ENCODE results near the gene ROR1.
A peak's percentile ranks its signal among the peaks of the same experiment; 100 is the strongest.
"Not testable (repeated sequence)": the region's sequence is repeated elsewhere in the genome, so short reads cannot be mapped to it uniquely, and the experiment has no call there.

Gene ROR1

GRCh38 chr1:63816217-63816815, 42.5 kb downstream of the ROR1 start:
- peak overlapping the region in 1 of 2 experiments; percentile 48 for H2BK12ac ChIP-seq (ENCODE audit: low read length in 2 of 2)
- not testable (repeated sequence) for H3K4me2 ChIP-seq (ENCODE audit: low read length, poor library complexity, severe bottlenecking); H3K9ac ChIP-seq (ENCODE audit: low read length); H3K4me3 ChIP-seq (ENCODE audit: insufficient read depth in 1 of 2, low read depth in 1 of 2, low read length in 2 of 2); H2BK15ac ChIP-seq (ENCODE audit: low read depth, poor library complexity, severe bottlenecking); H2AFZ ChIP-seq (ENCODE audit: low read depth, low read length); H3K14ac ChIP-seq (ENCODE audit: low read length in 2 of 2); H3K9me3 ChIP-seq (ENCODE audit: control insufficient read depth, low read length); H3K36me3 ChIP-seq (ENCODE audit: control insufficient read depth in 1 of 2, insufficient read depth in 2 of 2, low read depth in 1 of 2, low read length in 2 of 2); H4K91ac ChIP-seq (ENCODE audit: low read length); H4K8ac ChIP-seq (ENCODE audit: low read length); H3K18ac ChIP-seq (ENCODE audit: low read depth in 1 of 2, low read length in 2 of 2); H2BK120ac ChIP-seq (ENCODE audit: low read depth, low read length); DNase-seq; H3K27me3 ChIP-seq (ENCODE audit: control insufficient read depth in 1 of 2, insufficient read depth in 1 of 2, low read length in 2 of 2); H3K4ac ChIP-seq (ENCODE audit: low read depth in 1 of 2, low read length in 2 of 2); H3K23ac ChIP-seq (ENCODE audit: low read length in 2 of 2)
- H2BK5ac ChIP-seq (ENCODE audit: low read depth, low read length, poor library complexity, severe bottlenecking): peak overlapping the region; percentile 74
- peak overlapping the region; percentile 100 for H2AK5ac ChIP-seq (ENCODE audit: low read length, severe bottlenecking)
- WGBS: 94% methylated on average over 5 of the region's 5 CpGs
- peaks cover 25% of the 10 kb centered on the region for H3K79me1 ChIP-seq (replicated peaks; ENCODE audit: low read length, poor library complexity, severe bottlenecking)
- peaks cover 21% of the 10 kb centered on the region for H3K4me1 ChIP-seq (ENCODE audit: control insufficient read depth, insufficient read depth, low read depth, low read length)
- H3K27ac ChIP-seq (ENCODE audit: low read length, poor library complexity, severe bottlenecking): peak overlapping the region; percentile 88

- peaks cover 0 to 4% of the 10 kb centered on the region in 2 experiments for H3K36me3 ChIP-seq (ENCODE audit: control insufficient read depth in 1 of 2, insufficient read depth in 2 of 2, low read depth in 1 of 2, low read length in 2 of 2)
- H2AFZ ChIP-seq (ENCODE audit: low read depth, low read length): no peak overlapping the region
- 56% methylated on average over 5 of the region's 5 CpGs for WGBS
- no peak overlapping the region for H4K8ac ChIP-seq (ENCODE audit: low read length)
- no peak overlapping the region for H2BK12ac ChIP-seq (ENCODE audit: low read length in 2 of 2)
- no peak overlapping the region for H3K14ac ChIP-seq (ENCODE audit: low read length in 2 of 2)
- H3K27me3 ChIP-seq (ENCODE audit: control insufficient read depth in 1 of 2, insufficient read depth in 1 of 2, low read length in 2 of 2): no peaks in the 10 kb centered on the region
- H2BK5ac ChIP-seq (ENCODE audit: low read depth, low read length, poor library complexity, severe bottlenecking): no peak overlapping the region
- peak overlapping the region; percentile 32 for H3K4me2 ChIP-seq (ENCODE audit: low read length, poor library complexity, severe bottlenecking)
- no peak overlapping the region for H3K4ac ChIP-seq (ENCODE audit: low read depth in 1 of 2, low read length in 2 of 2)
- H3K18ac ChIP-seq (ENCODE audit: low read depth in 1 of 2, low read length in 2 of 2): no peak overlapping the region
- no peaks in the 10 kb centered on the region for H3K9me3 ChIP-seq (ENCODE audit: control insufficient read depth, low read length)
- peak overlapping the region; percentile 88 for H3K27ac ChIP-seq (ENCODE audit: low read length, poor library complexity, severe bottlenecking)
- no peak overlapping the region for H2BK15ac ChIP-seq (ENCODE audit: low read depth, poor library complexity, severe bottlenecking)
- H3K23ac ChIP-seq (ENCODE audit: low read length in 2 of 2): no peak overlapping the region
- no peak overlapping the region for H2BK120ac ChIP-seq (ENCODE audit: low read depth, low read length)
- H3K4me3 ChIP-seq (ENCODE audit: insufficient read depth in 1 of 2, low read depth in 1 of 2, low read length in 2 of 2): no peak overlapping the region
- H4K91ac ChIP-seq (ENCODE audit: low read length): no peak overlapping the region
- peaks cover 21% of the 10 kb centered on the region for H3K4me1 ChIP-seq (ENCODE audit: control insufficient read depth, insufficient read depth, low read depth, low read length)
- H3K79me1 ChIP-seq (replicated peaks; ENCODE audit: low read length, poor library complexity, severe bottlenecking): peaks cover 23% of the 10 kb centered on the region
- H3K9ac ChIP-seq (ENCODE audit: low read length): no peak overlapping the region
- H2AK5ac ChIP-seq (ENCODE audit: low read length, severe bottlenecking): peak overlapping the region; percentile 78
- peak; percentile 40 for DNase-seq
Observed at GRCh38 chr1:63817152-63817667, 43.4 kb downstream of the ROR1 start.

DNA sequence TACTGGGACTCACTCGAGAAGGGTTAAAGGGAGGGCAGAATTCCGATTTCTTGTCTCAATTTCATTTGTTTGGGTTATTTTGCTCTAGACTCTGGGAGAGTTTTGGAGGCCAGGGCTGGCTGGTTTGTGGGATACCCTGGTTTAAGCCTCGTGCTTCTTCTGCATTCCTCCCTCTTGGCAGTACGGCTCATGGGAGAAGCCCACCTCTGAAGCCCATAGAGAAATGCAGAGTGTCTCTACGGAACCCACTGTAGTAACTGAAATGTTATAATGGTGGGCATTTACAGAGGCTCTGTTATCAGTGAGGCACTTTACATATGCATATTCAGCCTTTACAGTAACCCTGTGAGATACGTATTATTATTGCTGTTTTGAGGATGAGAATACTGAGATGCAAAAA, 43.9 kb downstream of the ROR1 start:
- Histone ChIP-seq H3K4me3 (ENCODE audit: insufficient read depth in 1 of 2, low read depth in 1 of 2, low read length in 2 of 2) (no peak overlapping the region), H4K8ac (ENCODE audit: low read length) (no peak overlapping the region), H3K36me3 (ENCODE audit: control insufficient read depth in 1 of 2, insufficient read depth in 2 of 2, low read depth in 1 of 2, low read length in 2 of 2) (peaks cover 0 to 4% of the 10 kb centered on the region in 2 experiments), H4K91ac (ENCODE audit: low read length) (no peak overlapping the region), H3K27me3 (ENCODE audit: control insufficient read depth in 1 of 2, insufficient read depth in 1 of 2, low read length in 2 of 2) (no peaks in the 10 kb centered on the region), H3K14ac (ENCODE audit: low read length in 2 of 2) (no peak overlapping the region), H3K4ac (ENCODE audit: low read depth in 1 of 2, low read length in 2 of 2) (no peak overlapping the region), H3K9ac (ENCODE audit: low read length) (no peak overlapping the region), H3K4me2 (ENCODE audit: low read length, poor library complexity, severe bottlenecking) (peak overlapping the region; percentile 32), H2AK5ac (ENCODE audit: low read length, severe bottlenecking) (peak overlapping the region; percentile 78), H2AFZ (ENCODE audit: low read depth, low read length) (no peak overlapping the region), H3K9me3 (ENCODE audit: control insufficient read depth, low read length) (no peaks in the 10 kb centered on the region), H3K23ac (ENCODE audit: low read length in 2 of 2) (no peak overlapping the region), H3K79me1 (replicated peaks; ENCODE audit: low read length, poor library complexity, severe bottlenecking) (peaks cover 22% of the 10 kb centered on the region), H2BK15ac (ENCODE audit: low read depth, poor library complexity, severe bottlenecking) (no peak overlapping the region), H2BK12ac (ENCODE audit: low read length in 2 of 2) (no peak overlapping the region), H2BK5ac (ENCODE audit: low read depth, low read length, poor library complexity, severe bottlenecking) (no peak overlapping the region), H3K4me1 (ENCODE audit: control insufficient read depth, insufficient read depth, low read depth, low read length) (peaks cover 20% of the 10 kb centered on the region), H3K18ac (ENCODE audit: low read depth in 1 of 2, low read length in 2 of 2) (no peak overlapping the region), H3K27ac (ENCODE audit: low read length, poor library complexity, severe bottlenecking) (peak overlapping the region; percentile 87), H2BK120ac (ENCODE audit: low read depth, low read length) (no peak overlapping the region)
- DNase-seq: no peak
- 86% methylated on average over 5 of the region's 6 CpGs for WGBS

DNA sequence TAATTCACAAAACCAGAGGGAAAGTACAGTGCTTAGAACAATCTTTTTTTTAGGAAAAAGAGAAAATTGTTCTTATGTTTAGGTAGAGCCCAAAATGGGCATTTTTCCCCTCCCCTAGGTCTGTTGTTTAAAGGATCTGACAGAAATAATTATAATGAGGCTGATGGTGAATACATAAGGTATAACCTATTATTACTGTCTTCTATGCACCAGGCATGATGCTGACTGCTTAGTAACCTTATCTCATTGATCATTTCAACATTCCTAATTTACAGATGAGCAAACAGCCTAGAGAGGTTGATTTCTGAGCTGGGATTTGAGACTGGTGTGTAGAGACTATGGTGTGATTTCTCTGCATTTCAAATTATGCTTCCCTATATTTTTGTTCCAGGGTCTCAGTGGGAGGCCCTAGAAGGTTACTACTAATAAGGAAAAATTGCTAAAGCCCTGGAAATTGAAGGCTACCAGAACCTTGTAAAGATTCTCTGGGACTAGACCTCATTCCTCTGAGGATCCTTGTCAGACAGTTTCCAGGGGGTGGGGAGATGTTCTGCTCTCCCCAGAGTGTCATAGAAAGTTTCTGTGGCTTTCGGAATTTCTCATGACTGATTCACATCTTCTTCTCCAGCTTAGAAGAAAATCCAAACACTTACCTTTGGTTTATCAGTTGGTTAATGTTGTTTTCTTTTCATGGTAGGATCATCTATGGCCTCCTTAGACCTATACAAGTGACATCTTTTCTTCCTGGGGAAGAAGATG, 44.9 kb downstream of the ROR1 start:
- Histone ChIP-seq H3K9ac (ENCODE audit: low read length) (no peak overlapping the region), H3K27me3 (ENCODE audit: control insufficient read depth in 1 of 2, insufficient read depth in 1 of 2, low read length in 2 of 2) (no peaks in the 10 kb centered on the region), H4K8ac (ENCODE audit: low read length) (no peak overlapping the region), H3K4me2 (ENCODE audit: low read length, poor library complexity, severe bottlenecking) (no peak overlapping the region), H2BK12ac (ENCODE audit: low read length in 2 of 2) (no peak overlapping the region), H3K4ac (ENCODE audit: low read depth in 1 of 2, low read length in 2 of 2) (no peak overlapping the region), H3K9me3 (ENCODE audit: control insufficient read depth, low read length) (no peaks in the 10 kb centered on the region), H4K91ac (ENCODE audit: low read length) (no peak overlapping the region), H2BK120ac (ENCODE audit: low read depth, low read length) (no peak overlapping the region), H2AK5ac (ENCODE audit: low read length, severe bottlenecking) (peak overlapping the region; percentile 72), H2AFZ (ENCODE audit: low read depth, low read length) (no peak overlapping the region), H3K27ac (ENCODE audit: low read length, poor library complexity, severe bottlenecking) (no peak overlapping the region), H3K23ac (ENCODE audit: low read length in 2 of 2) (no peak overlapping the region), H3K4me1 (ENCODE audit: control insufficient read depth, insufficient read depth, low read depth, low read length) (peaks cover 16% of the 10 kb centered on the region), H3K18ac (ENCODE audit: low read depth in 1 of 2, low read length in 2 of 2) (no peak overlapping the region), H2BK15ac (ENCODE audit: low read depth, poor library complexity, severe bottlenecking) (no peak overlapping the region), H3K36me3 (ENCODE audit: control insufficient read depth in 1 of 2, insufficient read depth in 2 of 2, low read depth in 1 of 2, low read length in 2 of 2) (peaks cover 0 to 4% of the 10 kb centered on the region in 2 experiments), H3K79me1 (replicated peaks; ENCODE audit: low read length, poor library complexity, severe bottlenecking) (peaks cover 20% of the 10 kb centered on the region), H3K14ac (ENCODE audit: low read length in 2 of 2) (no peak overlapping the region), H2BK5ac (ENCODE audit: low read depth, low read length, poor library complexity, severe bottlenecking) (no peak overlapping the region), H3K4me3 (ENCODE audit: insufficient read depth in 1 of 2, low read depth in 1 of 2, low read length in 2 of 2) (no peak overlapping the region)
- DNase-seq: peak; percentile 45
- no CpG with 5 or more reads among the region's 1 CpG for WGBS
